K562 (cell line): ENCODE measurements around the gene CHST10. TPM values are rescaled to one million over a fixed set of nuclear protein-coding genes. Genes with fewer than 3 reads are reported as not detected.
"Not testable (repeated sequence)": the region's sequence is repeated elsewhere in the genome, so short reads cannot be mapped to it uniquely, and the experiment has no call there.

ENCODE experiments used
- ATAC-seq: fragments of 200-7000 bp; cut with Tn5 transposase; 3 replicates; pipeline ENCODE4 v1.9.1; 2020; ENCODE audit warnings: moderate library complexity
- BruUV-seq: library from RNA; stranded (reverse); fragments of 400-500 nt; replicated peaks from 2 replicates; lab custom pipeline; 2021; lab: Mats Ljungman, UMichigan
- CTCF ChIA-PET: fragments of 300-600 bp; formaldehyde crosslinking; extraction: SDS; loops from one replicate; lab custom pipeline; 2021; ENCODE audit warnings: low intra/inter-chr PET ratio; lab: Yijun Ruan, JAX
- POLR2A ChIA-PET: fragments of 300-600, 350-650 bp; sonication (Branson Sonifier 250); formaldehyde crosslinking; extraction: SDS; loops from one replicate; lab custom pipeline; 2021; ENCODE audit warnings: antibody characterized with exemption, inconsistent platforms; lab: Yijun Ruan, JAX
- DNase-seq, 4 experiments: peaks; one replicate each; pipeline versions ENCODE4 v3.0.0 to v3.0.0-alpha.2; 2011 to 2018; ENCODE audit warnings: low spot score in 3 of 4, mixed read lengths in 3 of 4; ENCODE audit errors: extremely low read depth in 1 of 4
- FAIRE-seq: peaks from 2 replicates; lab custom pipeline; 2011; peaks lifted over from hg19 to GRCh38; lab: Jason Lieb, UNC
- H2AFZ ChIP-seq: 2 replicates; pipeline ENCODE4 v1.6.0; 2011; ENCODE audit warnings: low read depth, low read length, control low read depth, inconsistent platforms
- H3K27ac ChIP-seq: fragments of 200-600 bp; 3 replicates; pipeline ENCODE4 v1.8.0; 2011; ENCODE audit warnings: low read depth, mild to moderate bottlenecking, control low read depth, inconsistent platforms, low read length, moderate library complexity, mixed read lengths; ENCODE audit errors: extremely low read depth
- H3K27me3 ChIP-seq, 2 experiments: fragments of 300-600 bp in 1 of 2; 2 replicates in 1 of 2; 3 replicates in 1 of 2; pipeline versions ENCODE4 v1.6.0 to v1.8.0; 2011; ENCODE audit warnings: inconsistent platforms in 2 of 2, low read length in 2 of 2, mild to moderate bottlenecking in 1 of 2, mixed read lengths in 1 of 2, moderate library complexity in 1 of 2; ENCODE audit not compliant: control insufficient read depth in 2 of 2, insufficient read depth in 2 of 2
- H3K36me3 ChIP-seq: fragments of 300-600 bp; 3 replicates; pipeline ENCODE4 v1.8.0; 2011; ENCODE audit warnings: mild to moderate bottlenecking, low read length, inconsistent platforms; ENCODE audit not compliant: control insufficient read depth, insufficient read depth
- H3K4me1 ChIP-seq, 2 experiments: fragments of 200-600 bp in 1 of 2; replicated peaks in 1 of 2; 2 replicates in 1 of 2; 3 replicates in 1 of 2; pipeline versions ENCODE4 v1.5.1 to v1.8.0; 2011; ENCODE audit warnings: inconsistent platforms in 2 of 2, low read length in 2 of 2, mild to moderate bottlenecking in 1 of 2, mixed read lengths in 1 of 2, moderate library complexity in 1 of 2; ENCODE audit not compliant: control insufficient read depth in 2 of 2, insufficient read depth in 2 of 2
- H3K4me2 ChIP-seq: 2 replicates; pipeline ENCODE4 v1.6.1; 2011; ENCODE audit warnings: low read length, control low read depth, inconsistent platforms, mixed read lengths; ENCODE audit not compliant: insufficient read depth
- H3K4me3 ChIP-seq: fragments of 200-600 bp; sonication (generic), shearing (Covaris generic); 2 replicates; pipeline ENCODE4 v1.5.1; 2016; ENCODE audit warnings: control low read depth, inconsistent platforms
- H3K79me2 ChIP-seq: fragments of 200-600 bp; 3 replicates; pipeline ENCODE4 v1.8.0; 2011; ENCODE audit warnings: low read length, inconsistent platforms; ENCODE audit not compliant: control insufficient read depth, insufficient read depth
- H3K9ac ChIP-seq, 2 experiments: 2 replicates each; pipeline versions ENCODE4 v1.6.0 to v1.6.1; 2011; ENCODE audit warnings: low read depth in 2 of 2, low read length in 2 of 2, control low read depth in 1 of 2, inconsistent platforms in 1 of 2, mild to moderate bottlenecking in 1 of 2, mixed read lengths in 1 of 2; ENCODE audit not compliant: insufficient read depth in 1 of 2
- H3K9me1 ChIP-seq: one replicate; pipeline ENCODE4 v1.6.0; 2011; ENCODE audit warnings: inconsistent platforms, mild to moderate bottlenecking, low read length, moderate library complexity; ENCODE audit not compliant: control insufficient read depth, insufficient read depth
- H3K9me3 ChIP-seq: replicated peaks from 2 replicates; pipeline ENCODE4 v1.5.1; 2011; ENCODE audit warnings: low read depth, low read length, inconsistent platforms; ENCODE audit not compliant: control insufficient read depth, insufficient read depth
- H4K20me1 ChIP-seq: replicated peaks from 2 replicates; pipeline ENCODE4 v1.6.1; 2011; ENCODE audit warnings: low read length, inconsistent platforms, mixed read lengths; ENCODE audit not compliant: control insufficient read depth, insufficient read depth
- ZNF431 ChIP-seq: sonication (generic); formaldehyde crosslinking; IDR thresholded peaks from 2 replicates; pipeline ENCODE4 v1.8.0; 2022; ENCODE audit warnings: mild to moderate bottlenecking, missing genetic modification reagents
- WGBS: fragments of 100-300 bp; shearing (Covaris generic); methylation state at CpG from one replicate; pipeline ENCODE4 v1.1.6; 2016; ENCODE audit warnings: low coverage, mixed read lengths; ENCODE audit not compliant: insufficient coverage; ENCODE audit errors: missing lambda C conversion rate; 5-methylcytosine and 5-hydroxymethylcytosine counted together
- in situ Hi-C: fragments of 300-500 bp; cut with MboI; formaldehyde crosslinking; loops from 4 replicates; pipeline ENCODE4 v1.15.0; 2018; ENCODE audit warnings: inconsistent platforms, mixed read lengths
- intact Hi-C: fragments of 100-400 bp; cut with micrococcal nuclease; formaldehyde crosslinking; loops from 2 replicates; pipeline ENCODE4 v1.14.2; 2022
- polyA plus RNA-seq, 8 experiments: library from polyadenylated mRNA; depleted of rRNA in 4 of 8; stranded (reverse) in 5 of 8; unstranded in 3 of 8; fragments of >200 nt; fragmentation: Nextera tagmentation in 2 of 8; fragmentation: Illumina TruSeq in 1 of 8; extraction: Ambion mirVana in 2 of 8; extraction: Trizol in 1 of 8; gene quantifications; 2 replicates each; pipeline versions ENCODE4 v1.2.1 to v1.2.3, GENCODE V29; 2011 to 2014; ENCODE audit warnings: inconsistent platforms in 1 of 8, missing spikeins in 1 of 8
- small RNA-seq: library from RNA; depleted of rRNA; stranded (forward); fragments of <200 nt; gene quantifications from one replicate; pipeline ENCODE3, GENCODE V24; 2014
- total RNA-seq, 7 experiments: library from RNA; depleted of rRNA in 6 of 7; stranded (reverse); fragments of >200 nt in 6 of 7; fragmentation: Illumina TruSeq in 2 of 7; extraction: Trizol in 2 of 7; gene quantifications; 2 replicates each; pipeline versions ENCODE4 v1.2.1 to v1.2.3, GENCODE V29; 2011 to 2021; ENCODE audit warnings: low replicate concordance in 1 of 7

CHST10 gene
- total and polyA plus RNA-seq, 9 of the 15 experiments (the other 6 are each of a cell fraction or from before 2014, with no cell fraction given) = 1.3 to 30.9 (median 19.3) TPM

- FAIRE-seq, H3K4me1 ChIP-seq, H3K9ac ChIP-seq, H3K4me2 ChIP-seq, H3K4me3 ChIP-seq, H3K9me1 ChIP-seq, H4K20me1 ChIP-seq, H3K36me3 ChIP-seq, H3K27me3 ChIP-seq, H3K27ac ChIP-seq, ATAC-seq, H2AFZ ChIP-seq, intact Hi-C loops, CTCF ChIA-PET, in situ Hi-C loops, POLR2A ChIA-PET, BruUV-seq, DNase-seq, H3K9me3 ChIP-seq, H3K79me2 ChIP-seq: not testable (repeated sequence)
- peak; percentile 92 for TF ChIP-seq ZNF431 (CRISPR knock-in tag)
- 55% methylated on average over 2 of the region's 2 CpGs for WGBS
These were observed 75.0 kb downstream of the CHST10 start for GRCh38 chr2:100342466-100342865.

Small RNA genes within 50 kb of the gene (small RNA-seq; reads per million reads assigned to genes)
- gene AC012493.2 = not detected
- gene AC012493.3 = not detected

Other genes starting within 250 kb of the CHST10 start
- 2.0 and 2.6 TPM in 2 replicates for gene LONRF2, start 95.2 kb downstream of the CHST10 start, total RNA-seq (2014; rRNA removed)
- 2.7 and 3.3 TPM in 2 replicates for gene LONRF2, start 95.2 kb downstream of the CHST10 start, total RNA-seq (2014; rRNA removed; fragmentation: Illumina TruSeq; extraction: Trizol)
- 2.2 and 2.5 TPM in 2 replicates for gene LONRF2, start 95.2 kb downstream of the CHST10 start, total RNA-seq (2015; rRNA removed; fragmentation: Illumina TruSeq; extraction: Trizol)
- gene LONRF2, start 95.2 kb downstream of the CHST10 start, total RNA-seq (2021) = 3.6 and 5.0 TPM in 2 replicates
- gene LONRF2, start 95.2 kb downstream of the CHST10 start, polyA plus RNA-seq (2011; rRNA removed) = 4.5 and 4.8 TPM in 2 replicates
- 3.4 and 3.8 TPM in 2 replicates for gene LONRF2, start 95.2 kb downstream of the CHST10 start, polyA plus RNA-seq (2014; fragmentation: Illumina TruSeq; extraction: Trizol)
- under 1 TPM; 0.35 TPM for gene LONRF2, start 95.2 kb downstream of the CHST10 start, polyA plus RNA-seq (2014; fragmentation: Nextera tagmentation; extraction: Ambion mirVana)
- gene LONRF2, start 95.2 kb downstream of the CHST10 start, polyA plus RNA-seq (2014; rRNA removed) = 2.7 and 3.0 TPM in 2 replicates
- not detected in 2 replicates for gene NMS, start 52.8 kb upstream of the CHST10 start, total RNA-seq (2014; rRNA removed)
- gene NMS, start 52.8 kb upstream of the CHST10 start, total RNA-seq (2014; rRNA removed; fragmentation: Illumina TruSeq; extraction: Trizol) = not detected in 2 replicates
- not detected in 2 replicates for gene NMS, start 52.8 kb upstream of the CHST10 start, total RNA-seq (2015; rRNA removed; fragmentation: Illumina TruSeq; extraction: Trizol)
- not detected in 2 replicates for gene NMS, start 52.8 kb upstream of the CHST10 start, total RNA-seq (2021)
- not detected in 2 replicates for gene NMS, start 52.8 kb upstream of the CHST10 start, polyA plus RNA-seq (2011; rRNA removed)
- gene NMS, start 52.8 kb upstream of the CHST10 start, polyA plus RNA-seq (2014; fragmentation: Illumina TruSeq; extraction: Trizol) = not detected in 2 replicates
- gene NMS, start 52.8 kb upstream of the CHST10 start, polyA plus RNA-seq (2014; fragmentation: Nextera tagmentation; extraction: Ambion mirVana) = not detected
- not detected in 2 replicates for gene NMS, start 52.8 kb upstream of the CHST10 start, polyA plus RNA-seq (2014; rRNA removed)
- gene PDCL3, start 145.3 kb upstream of the CHST10 start, total RNA-seq (2014; rRNA removed) = 16.6 and 23.7 TPM in 2 replicates
- gene PDCL3, start 145.3 kb upstream of the CHST10 start, total RNA-seq (2014; rRNA removed; fragmentation: Illumina TruSeq; extraction: Trizol) = 23.7 and 25.8 TPM in 2 replicates
- 25.4 and 26.9 TPM in 2 replicates for gene PDCL3, start 145.3 kb upstream of the CHST10 start, total RNA-seq (2015; rRNA removed; fragmentation: Illumina TruSeq; extraction: Trizol)
- 21.3 and 22.9 TPM in 2 replicates for gene PDCL3, start 145.3 kb upstream of the CHST10 start, total RNA-seq (2021)
- gene PDCL3, start 145.3 kb upstream of the CHST10 start, polyA plus RNA-seq (2011; rRNA removed) = 22.3 and 22.4 TPM in 2 replicates
- 38.4 and 41.6 TPM in 2 replicates for gene PDCL3, start 145.3 kb upstream of the CHST10 start, polyA plus RNA-seq (2014; fragmentation: Illumina TruSeq; extraction: Trizol)
- 10 to 100 TPM; 72.0 to 76.7 TPM for gene PDCL3, start 145.3 kb upstream of the CHST10 start, polyA plus RNA-seq (2014; fragmentation: Nextera tagmentation; extraction: Ambion mirVana)
- gene PDCL3, start 145.3 kb upstream of the CHST10 start, polyA plus RNA-seq (2014; rRNA removed) = 36.0 and 40.5 TPM in 2 replicates